Superior temporal gyrus (tissue), 1 donor: ENCODE results near the gene HYCC1.
"Not testable (repeated sequence)": the region's sequence is repeated elsewhere in the genome, so short reads cannot be mapped to it uniquely, and the experiment has no call there.

ENCODE experiments used
- DNase-seq: peaks from one replicate; pipeline ENCODE4 v3.0.0-alpha.2; 2016; ENCODE audit errors: extremely low spot score

HYCC1 gene

DNA sequence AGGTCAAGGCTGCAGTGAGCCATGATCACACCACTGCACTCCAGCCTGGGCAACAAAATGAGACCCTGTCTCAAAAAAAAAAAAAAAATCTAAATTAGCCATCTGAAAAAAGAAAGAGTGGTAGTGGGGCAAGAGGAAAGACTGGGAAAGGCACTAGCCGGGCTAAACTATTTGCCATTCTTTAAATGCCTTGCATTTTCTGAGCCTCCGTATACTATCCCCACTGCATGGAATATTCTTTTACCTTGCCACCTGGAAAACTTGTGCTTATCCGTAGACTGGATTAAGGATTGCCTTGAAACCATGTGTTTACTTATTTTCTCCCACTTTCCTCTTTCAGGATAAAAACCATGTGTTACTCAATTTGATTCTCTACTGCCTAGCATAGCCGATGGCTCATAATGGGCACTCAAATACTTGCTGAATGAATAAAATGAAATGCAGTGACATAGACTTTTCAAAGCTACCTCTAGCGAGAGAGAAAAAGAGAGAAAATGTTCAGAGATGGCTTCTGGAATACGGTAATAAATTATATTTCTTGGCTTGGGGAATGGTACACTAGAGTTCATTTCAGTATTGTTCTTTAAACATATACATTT lies 30.6 kb downstream of the HYCC1 start:
- no peak for DNase-seq

DNA sequence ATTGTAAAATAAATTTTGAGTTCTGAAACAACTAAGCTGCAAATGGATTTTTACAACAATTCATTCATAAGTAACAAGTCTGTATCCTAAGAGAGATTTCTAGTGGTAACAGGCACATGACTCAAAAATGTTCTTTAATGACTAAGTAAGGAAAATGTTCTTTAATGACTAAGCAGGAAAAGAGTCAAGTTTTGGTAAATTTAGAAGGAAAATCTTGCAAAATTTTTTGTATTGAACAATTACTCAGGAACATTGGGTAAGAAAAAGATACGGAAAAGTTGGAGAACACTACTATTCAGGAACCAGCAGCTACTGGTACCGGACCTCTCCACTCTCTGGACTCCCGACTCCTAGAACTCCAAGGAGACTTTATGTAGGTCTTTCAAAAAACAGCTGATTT lies 33.5 kb downstream of the HYCC1 start:
- DNase-seq: no peak

DNA sequence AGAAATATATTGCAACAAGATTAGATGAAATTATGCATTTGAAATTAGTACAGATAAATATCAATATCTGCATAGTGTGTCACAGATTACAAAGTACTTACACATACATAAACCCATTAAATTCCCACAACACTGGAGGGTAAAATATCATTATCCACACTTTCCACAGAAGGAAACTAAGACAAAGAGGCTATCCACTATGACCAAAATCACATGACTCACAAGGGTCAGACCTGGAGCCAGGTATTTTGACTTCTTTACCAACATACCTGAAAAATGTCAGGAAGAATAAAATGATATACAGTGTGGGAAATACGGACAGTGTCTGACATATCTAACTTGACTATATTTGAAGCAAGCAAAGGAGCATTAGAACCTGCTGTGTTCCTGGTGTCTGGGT lies 34.1 kb downstream of the HYCC1 start:
- no peak for DNase-seq

DNA sequence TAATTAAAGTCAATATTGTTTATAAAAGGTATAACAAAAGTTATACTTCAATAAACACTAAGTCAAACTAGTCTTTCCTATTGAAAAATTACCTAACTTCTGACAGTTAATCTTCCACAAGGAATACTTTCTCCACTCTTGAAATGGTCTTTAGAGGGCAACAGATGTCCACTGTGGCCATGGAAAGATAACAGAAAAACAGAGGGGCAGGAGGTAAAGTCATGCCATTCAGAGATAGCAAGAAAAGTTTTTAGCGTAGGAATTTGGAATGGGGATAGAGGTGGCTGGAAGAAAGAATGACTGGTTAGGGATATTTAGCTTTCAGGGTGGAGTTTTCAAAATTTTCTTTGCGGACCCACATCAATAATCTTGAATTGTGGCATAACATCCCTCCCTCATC lies 34.7 kb downstream of the HYCC1 start:
- no peak for DNase-seq

DNA sequence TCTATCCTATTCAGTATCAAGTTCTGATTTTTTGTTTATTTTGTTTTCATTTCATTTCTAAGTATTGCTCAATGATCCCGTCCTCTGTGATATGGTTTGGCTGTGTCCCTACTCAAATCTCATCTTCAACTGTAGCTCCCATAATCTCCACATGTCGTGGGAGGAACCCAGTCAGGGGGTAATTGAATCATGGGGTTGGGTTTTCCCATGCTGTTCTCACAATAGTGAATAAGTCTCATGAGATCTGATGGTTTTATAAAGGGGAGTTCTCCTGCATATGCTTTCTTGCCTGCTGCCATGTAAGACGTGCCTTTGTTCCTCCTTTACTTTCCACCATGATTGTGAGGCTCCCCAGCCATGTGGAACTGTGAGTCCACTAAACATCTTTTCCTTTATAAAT lies 39.3 kb downstream of the HYCC1 start:
- DNase-seq: not testable (repeated sequence)

DNA sequence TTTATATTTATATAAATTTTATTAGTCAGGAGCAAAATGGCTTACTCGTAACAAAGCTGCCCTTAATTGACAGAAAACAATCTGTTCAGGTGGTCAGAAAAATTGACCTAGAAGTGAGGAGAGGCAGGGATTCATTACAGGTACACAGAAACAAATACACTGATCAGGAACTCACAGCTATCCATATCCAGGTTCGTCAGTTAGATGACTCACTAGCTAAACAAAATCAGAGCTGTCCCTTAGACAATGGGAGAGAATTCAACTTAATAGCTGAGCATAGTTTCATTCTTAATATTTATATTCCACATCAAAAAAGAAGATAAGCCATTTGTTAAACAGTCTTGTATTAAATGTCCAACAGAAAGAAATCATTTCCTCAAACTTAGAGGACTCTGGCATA lies 41.7 kb downstream of the HYCC1 start:
- DNase-seq: no peak

DNA sequence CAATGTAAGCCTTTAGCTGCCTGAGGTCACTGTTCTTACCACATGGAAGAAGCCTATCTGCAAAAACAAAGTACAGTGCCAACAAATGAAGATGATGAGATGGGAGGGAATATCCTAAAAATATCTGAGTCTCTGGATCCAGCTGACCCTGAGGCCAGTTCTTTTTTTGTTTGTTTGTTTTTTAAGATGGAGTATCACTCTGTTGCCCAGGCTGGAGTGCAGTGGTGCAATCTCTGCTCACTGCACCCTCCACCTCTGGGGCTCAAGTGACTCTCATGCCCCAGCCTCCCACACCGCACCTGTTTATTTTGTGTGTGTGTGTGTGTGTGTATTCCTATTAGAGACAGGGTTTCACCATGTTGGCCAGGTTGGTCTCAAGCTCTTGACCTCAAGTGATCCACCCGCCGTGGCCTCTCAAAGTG lies 44.9 kb downstream of the HYCC1 start:
- DNase-seq: no peak
